ENCODE data around the gene ZNF318.

GRCh38 chr6:43335469-43335868 lies 34.0 kb downstream of the ZNF318 start:
- no peak for TF ChIP-seq POLR2A (IDR thresholded peaks at IDR 0.05)
- TF ChIP-seq, protein P1, sequence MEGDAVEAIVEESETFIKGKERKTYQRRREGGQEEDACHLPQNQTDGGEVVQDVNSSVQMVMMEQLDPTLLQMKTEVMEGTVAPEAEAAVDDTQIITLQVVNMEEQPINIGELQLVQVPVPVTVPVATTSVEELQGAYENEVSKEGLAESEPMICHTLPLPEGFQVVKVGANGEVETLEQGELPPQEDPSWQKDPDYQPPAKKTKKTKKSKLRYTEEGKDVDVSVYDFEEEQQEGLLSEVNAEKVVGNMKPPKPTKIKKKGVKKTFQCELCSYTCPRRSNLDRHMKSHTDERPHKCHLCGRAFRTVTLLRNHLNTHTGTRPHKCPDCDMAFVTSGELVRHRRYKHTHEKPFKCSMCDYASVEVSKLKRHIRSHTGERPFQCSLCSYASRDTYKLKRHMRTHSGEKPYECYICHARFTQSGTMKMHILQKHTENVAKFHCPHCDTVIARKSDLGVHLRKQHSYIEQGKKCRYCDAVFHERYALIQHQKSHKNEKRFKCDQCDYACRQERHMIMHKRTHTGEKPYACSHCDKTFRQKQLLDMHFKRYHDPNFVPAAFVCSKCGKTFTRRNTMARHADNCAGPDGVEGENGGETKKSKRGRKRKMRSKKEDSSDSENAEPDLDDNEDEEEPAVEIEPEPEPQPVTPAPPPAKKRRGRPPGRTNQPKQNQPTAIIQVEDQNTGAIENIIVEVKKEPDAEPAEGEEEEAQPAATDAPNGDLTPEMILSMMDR (IDR thresholded peaks at IDR 0.05), result no peak
